HS-27A (cell line): ENCODE data around the gene HECW1.
"Not testable (repeated sequence)": the region's sequence is repeated elsewhere in the genome, so short reads cannot be mapped to it uniquely, and the experiment has no call there.

ENCODE experiments used
- DNase-seq: peaks from one replicate; pipeline ENCODE4 v3.0.0-alpha.2; 2012; ENCODE audit warnings: low read depth, missing footprints

Gene HECW1

DNA sequence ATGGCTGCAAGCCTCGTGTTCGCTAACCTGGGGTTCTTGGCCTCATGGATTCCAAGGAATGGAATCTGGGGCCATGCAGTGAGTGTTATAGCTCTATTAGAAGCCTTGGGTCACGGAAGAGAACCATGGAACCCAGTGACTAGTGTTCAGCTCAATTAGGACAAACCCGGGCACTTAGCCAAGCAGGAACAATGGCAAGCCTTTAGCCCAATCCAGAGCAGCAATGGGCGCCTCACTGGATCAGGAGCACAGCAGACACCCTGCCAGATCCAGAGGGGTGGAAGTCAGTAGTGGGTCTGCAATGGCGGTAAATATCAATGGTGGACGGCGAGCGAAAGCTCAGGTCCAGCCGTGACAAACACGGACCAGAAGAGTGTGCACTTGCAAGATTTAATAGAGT, 98.1 kb downstream of the HECW1 start:
- not testable (repeated sequence) for DNase-seq

DNA sequence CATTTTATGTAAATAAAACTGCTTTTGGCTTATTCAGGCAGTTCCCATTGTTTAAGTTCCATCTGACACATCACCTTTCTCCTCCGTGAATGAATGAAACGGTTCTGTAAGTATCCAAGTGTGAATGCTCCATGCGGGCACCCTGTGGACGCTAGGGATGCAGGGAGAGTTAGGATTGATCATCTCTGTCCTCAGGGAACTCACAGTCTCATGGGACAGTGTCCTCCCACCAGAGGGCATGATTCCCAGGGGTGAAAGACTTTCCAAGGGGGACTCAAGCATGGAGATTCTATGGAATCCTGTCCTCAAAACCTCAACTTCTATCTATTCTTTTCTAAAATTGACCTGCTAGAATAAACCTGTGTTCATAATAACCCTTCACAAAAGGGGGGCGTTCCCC, 98.8 kb downstream of the HECW1 start:
- no peak for DNase-seq

DNA sequence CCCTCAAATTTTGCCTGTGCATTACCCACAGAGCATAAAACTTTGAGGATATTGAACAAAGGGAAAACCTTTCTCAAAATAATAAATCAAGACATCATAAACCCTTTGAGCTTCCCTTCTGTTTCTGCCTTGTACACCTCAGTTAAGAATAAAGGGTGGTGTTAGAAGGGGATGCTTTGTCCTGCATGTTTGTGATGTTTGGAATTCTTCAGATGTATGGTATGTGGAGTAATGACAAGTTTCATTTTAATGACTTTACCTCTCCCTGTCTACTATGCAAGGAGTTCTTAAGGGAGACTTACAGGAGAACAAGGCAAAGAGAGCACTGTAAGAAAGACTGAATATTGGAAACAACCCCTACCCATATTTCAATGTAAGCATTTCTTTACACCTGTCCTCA, 99.2 kb downstream of the HECW1 start:
- DNase-seq: no peak

GRCh38 chr7:43212921-43213320, 100.5 kb downstream of the HECW1 start:
- DNase-seq: no peak

GRCh38 chr7:43215061-43215460, 102.6 kb downstream of the HECW1 start:
- no peak for DNase-seq

DNA sequence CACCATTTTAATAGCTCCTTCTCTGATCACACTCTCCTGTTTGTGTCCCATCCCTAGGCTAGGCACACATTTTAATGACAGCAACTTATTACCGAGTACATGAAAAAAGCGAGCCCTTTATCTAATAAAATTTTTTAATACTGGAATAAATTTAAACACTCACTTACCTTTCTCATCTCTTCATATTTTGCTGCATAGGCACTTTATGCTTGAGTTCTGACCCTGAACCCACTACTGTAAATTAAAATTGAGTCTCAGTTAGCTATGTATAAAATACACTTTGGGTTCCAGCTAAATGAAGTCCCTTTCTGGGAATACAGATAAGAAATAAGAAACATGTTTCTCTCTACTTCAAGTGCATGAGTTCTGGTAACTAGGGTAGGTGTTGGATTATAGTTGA, 104.6 kb downstream of the HECW1 start:
- no peak for DNase-seq

GRCh38 chr7:43218901-43219300, 106.5 kb downstream of the HECW1 start:
- DNase-seq: not testable (repeated sequence)

DNA sequence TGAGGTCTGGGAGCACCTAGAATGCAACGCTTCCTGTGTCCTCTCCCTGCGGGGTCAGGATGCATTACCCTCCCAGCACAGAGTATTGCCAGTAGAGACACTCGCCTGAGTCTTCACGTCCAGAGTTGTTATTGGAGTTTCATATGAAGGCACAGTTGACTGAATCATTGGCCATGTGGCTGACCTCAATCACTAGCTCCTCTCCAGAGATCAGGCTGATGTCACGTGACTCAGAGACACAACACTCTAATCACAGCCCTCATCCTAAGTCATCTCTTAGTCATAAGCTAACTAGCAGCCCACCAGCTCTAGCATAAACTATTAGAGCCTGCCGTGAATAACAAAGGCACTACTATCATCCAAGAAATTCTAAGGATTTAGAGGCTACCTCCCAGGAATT, 107.8 kb downstream of the HECW1 start:
- no peak for DNase-seq

DNA sequence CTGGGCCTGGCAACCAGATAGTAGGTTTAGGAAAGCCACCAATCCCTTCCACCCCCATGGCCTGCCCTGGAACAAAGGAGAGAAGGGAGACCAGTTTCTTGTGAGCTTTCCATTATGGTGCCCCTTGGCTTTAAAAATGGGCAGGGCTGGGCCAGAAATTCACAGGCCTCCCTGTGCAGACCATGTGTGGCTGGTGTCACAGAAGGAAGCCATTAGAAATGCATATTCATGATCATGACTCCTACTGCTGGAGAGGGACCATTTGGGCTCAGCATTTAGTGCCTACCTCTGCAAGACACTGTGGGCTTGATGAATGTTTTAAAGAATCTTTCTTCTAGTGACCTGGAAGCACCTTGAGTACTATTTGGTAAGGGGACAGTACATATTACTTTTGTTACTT, 108.3 kb downstream of the HECW1 start:
- no peak for DNase-seq

DNA sequence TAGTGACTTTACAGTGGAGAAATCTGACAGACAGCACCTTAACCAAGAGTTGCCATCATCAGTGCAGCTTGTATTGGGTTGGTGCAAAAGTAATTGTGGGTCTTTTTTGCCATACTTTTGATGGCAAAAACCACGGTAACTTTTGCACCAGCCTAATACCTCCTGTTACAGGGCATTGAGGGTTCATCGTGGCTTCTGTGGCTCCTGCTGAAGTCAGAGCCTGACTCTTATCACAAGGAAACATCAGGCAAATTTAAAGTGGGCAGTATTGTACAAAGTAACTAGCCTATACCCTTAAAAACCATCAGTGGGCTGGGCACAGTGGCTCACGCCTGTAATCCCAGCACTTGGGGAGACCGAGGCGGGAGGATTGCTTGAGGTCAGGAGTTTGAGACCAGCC, 117.4 kb downstream of the HECW1 start:
- no peak for DNase-seq

DNA sequence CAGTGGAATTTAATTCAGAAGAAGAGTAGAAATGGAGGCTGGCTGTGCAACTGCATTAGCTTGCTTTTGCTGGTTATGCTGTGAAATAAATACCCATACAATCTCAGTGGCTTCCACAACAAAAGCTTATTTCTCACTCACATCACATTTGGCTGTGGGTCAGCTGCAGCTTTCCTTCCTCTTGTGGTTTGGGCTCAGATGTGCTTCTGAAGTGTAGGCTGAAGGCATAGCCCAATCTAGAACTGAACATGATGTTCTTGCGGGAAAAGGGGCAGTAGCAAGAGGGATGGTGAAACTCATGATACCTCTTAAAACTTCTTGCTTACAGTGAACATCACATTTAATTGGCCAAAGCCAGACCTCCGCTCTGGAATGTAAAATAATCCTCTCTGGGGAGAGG, 119.9 kb downstream of the HECW1 start:
- DNase-seq: no peak

DNA sequence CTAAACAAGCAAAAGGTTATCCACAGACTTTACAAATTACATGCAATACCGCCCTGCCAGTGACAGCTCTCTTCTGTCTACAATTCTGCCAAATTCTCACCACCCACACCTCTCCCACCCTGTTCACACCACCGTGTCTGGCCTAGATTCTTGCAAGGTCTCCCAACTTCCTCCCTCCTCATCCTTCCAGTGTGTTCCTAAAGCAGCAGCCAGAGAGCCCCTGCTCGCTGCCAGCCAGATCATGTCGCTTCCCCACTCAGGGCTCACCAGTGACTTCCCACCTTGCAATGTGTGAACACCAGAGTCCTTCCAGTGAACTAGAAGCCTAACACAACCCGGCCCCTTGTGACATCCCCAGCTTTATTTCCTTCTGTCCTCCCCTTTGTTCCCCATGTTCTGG, 121.6 kb downstream of the HECW1 start:
- DNase-seq: no peak

DNA sequence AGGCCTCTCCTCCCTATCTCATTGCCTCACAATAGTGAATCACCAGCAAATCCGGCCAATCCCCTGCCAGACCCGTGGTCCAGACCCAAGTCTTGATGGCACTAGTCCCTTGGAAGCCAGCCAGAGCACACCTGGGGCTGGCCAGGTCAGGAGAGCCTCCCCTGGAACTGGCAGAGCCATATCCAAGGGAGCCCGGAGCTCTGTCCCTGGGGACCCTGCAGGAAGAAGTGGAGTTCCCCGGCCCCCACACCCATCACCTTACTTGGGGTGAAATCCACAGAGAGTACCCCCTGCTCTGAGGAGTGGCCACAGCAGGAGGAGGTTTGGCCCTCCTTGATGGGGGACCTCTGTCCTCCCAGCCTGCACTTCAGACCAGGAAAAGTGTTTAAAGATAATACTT, 122.5 kb downstream of the HECW1 start:
- DNase-seq: no peak

- DNase-seq: no peak
Measured at GRCh38 chr7:43240565-43240964, 128.1 kb downstream of the HECW1 start.

- DNase-seq: no peak
Measured at GRCh38 chr7:43242628-43243255, 130.3 kb downstream of the HECW1 start.

GRCh38 chr7:43244232-43244631, 131.8 kb downstream of the HECW1 start:
- no peak for DNase-seq

DNA sequence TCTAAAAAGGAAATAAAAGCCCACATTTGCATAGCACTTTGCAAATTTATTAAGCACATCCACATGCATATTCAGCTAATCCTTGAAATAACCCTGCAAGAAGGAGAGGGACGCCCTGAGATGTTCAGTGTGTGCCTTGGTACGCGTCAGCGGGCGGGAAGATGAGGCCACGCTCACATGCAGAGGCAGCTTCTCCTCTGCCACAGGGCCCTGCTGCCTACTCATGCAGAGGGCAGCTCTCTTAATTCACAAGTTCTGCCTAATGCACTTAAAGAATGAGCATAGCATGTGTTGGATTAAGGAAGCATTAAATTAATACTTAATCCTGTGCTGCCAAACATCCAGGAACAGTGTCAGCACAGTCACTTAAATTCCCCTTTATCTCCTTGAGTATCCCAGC, 132.3 kb downstream of the HECW1 start:
- no peak for DNase-seq

DNA sequence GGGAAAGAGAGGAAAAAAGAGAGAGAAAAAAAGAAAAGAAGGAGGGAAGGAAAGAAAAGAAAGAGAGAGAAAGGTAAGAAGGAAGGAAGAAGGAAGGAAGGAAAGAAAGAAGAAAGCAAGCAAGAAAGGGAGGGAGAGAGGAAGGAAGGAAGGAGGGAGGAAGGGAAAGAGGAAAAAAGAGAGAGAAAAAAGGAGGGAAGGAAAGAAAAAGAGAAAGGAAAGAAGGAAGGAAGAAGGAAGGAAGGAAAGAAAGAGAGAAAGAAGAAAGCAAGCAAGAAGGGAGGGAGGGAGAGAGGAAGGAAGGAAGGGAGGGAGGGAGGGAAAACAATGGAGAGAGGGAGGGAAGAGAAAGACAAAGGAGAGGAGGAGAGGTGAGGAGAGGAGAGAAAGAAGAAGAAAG, 135.3 kb downstream of the HECW1 start:
- no peak for DNase-seq

GRCh38 chr7:43248553-43248952, 136.1 kb downstream of the HECW1 start:
- no peak for DNase-seq

DNA sequence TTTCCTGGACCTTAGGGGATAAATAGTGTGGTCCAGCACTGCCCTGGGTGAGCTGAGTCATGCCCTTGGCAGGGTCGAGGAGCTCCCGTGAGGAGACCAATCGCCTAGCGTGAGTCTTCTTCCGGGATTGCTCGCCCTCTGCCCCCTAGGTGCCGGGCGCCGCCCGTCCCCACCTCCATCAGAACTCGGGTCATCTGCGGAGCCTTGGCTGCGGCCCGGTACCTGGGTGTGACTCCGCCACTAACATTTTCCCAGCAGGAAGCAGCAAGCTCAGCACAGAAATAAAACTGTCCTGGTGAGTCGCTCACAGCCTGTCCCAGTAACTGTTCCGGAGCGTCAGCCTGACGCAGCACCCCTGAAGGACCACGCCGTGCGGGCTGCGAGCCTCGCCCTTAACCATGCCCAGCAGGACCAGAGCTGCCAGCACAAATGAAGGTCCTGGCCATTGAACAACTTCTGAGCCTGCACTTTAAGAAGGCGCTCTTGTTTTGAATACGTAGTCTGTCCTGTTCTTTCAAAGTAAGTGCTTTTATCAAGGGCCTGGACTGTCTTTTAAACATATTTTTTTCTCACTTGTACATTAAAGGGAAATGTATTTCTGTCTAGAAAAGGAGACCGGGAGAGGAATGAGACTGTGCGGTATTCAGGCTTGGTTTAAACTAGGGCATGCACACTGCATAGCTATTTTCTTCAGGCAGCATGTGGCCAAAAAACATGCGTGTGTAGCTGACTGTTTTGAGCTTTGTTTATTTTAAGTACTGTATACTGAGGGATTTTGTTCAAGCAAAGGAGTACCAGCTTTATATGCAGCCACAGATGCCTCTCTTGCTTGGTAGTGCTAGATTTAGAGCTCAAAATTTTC, 136.7 kb downstream of the HECW1 start:
- DNase-seq: peak; percentile 30

GRCh38 chr7:43249823-43250145, 137.3 kb downstream of the HECW1 start:
- no peak for DNase-seq

GRCh38 chr7:43260980-43261878, 148.8 kb downstream of the HECW1 start:
- peak; percentile 45 for DNase-seq

DNA sequence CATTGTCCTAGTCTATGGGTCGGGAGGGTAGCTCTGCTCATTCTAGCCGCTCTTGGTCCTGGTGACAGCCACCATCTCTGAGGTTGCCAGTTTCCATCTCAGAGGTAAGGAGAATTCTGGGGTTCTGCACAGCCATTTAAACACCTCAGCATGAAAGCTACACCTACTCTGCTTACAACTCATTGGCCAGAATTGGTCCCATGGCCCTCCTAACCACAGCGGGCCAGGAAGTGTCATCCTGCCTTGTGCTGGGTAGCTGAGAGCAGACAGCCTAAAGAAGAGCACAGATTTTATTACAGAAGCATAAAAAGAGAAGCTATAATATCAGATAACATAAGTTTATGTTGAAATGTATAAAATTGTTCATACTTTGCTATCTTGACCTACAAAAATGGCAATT, 152.7 kb downstream of the HECW1 start:
- DNase-seq: no peak
